Fibroblast of lung (primary cell): ENCODE data around the gene GRB10. TPM values are rescaled to one million over a fixed set of nuclear protein-coding genes. Genes with fewer than 3 reads are reported as not detected.

ENCODE experiments used
- DNase-seq, 2 donors: peaks; one replicate each; pipeline versions ENCODE4 v3.0.0 to v3.0.0-alpha.2; 2010; ENCODE audit warnings: low read depth in 2 of 2
- H2AFZ ChIP-seq: 2 replicates; pipeline ENCODE4 v1.5.1; 2012; ENCODE audit warnings: low read length, control low read depth, inconsistent platforms
- H3K27ac ChIP-seq: 2 replicates; pipeline ENCODE4 v1.5.1; 2011; ENCODE audit warnings: low read length, control low read depth; ENCODE audit not compliant: insufficient read depth
- H3K27me3 ChIP-seq: 2 replicates; pipeline ENCODE4 v1.5.1; 2011; ENCODE audit warnings: mild to moderate bottlenecking, low read length; ENCODE audit not compliant: control insufficient read depth, insufficient read depth
- H3K36me3 ChIP-seq: 2 replicates; pipeline ENCODE4 v1.5.1; 2011; ENCODE audit warnings: low read length; ENCODE audit not compliant: control insufficient read depth, insufficient read depth
- H3K4me1 ChIP-seq: 2 replicates; pipeline ENCODE4 v1.5.1; 2011; ENCODE audit warnings: low read length; ENCODE audit not compliant: control insufficient read depth, insufficient read depth; ENCODE audit errors: extremely low read depth
- H3K4me2 ChIP-seq: 2 replicates; pipeline ENCODE4 v1.5.1; 2011; ENCODE audit warnings: low read length, control low read depth; ENCODE audit not compliant: insufficient read depth; ENCODE audit errors: extremely low read depth
- H3K4me3 ChIP-seq, 4 experiments: fragments of 200-600 bp in 1 of 4; sonication (generic) in 1 of 4; replicated peaks in 1 of 4; 2 replicates each; pipeline ENCODE4 v1.5.1; 2011 to 2016; ENCODE audit warnings: low read length in 4 of 4, low read depth in 3 of 4, mild to moderate bottlenecking in 3 of 4, control low read depth in 2 of 4, inconsistent platforms in 1 of 4, mixed read lengths in 1 of 4; ENCODE audit not compliant: insufficient read depth in 1 of 4; ENCODE audit errors: control extremely low read depth in 1 of 4
- H3K79me2 ChIP-seq: 2 replicates; pipeline ENCODE4 v1.5.1; 2012; ENCODE audit warnings: mild to moderate bottlenecking, low read length, inconsistent platforms; ENCODE audit not compliant: control insufficient read depth, insufficient read depth
- H3K9ac ChIP-seq: 2 replicates; pipeline ENCODE4 v1.5.1; 2011; ENCODE audit warnings: mild to moderate bottlenecking, low read length, control low read depth; ENCODE audit not compliant: insufficient read depth
- H3K9me3 ChIP-seq: 2 replicates; pipeline ENCODE4 v1.5.1; 2012; ENCODE audit warnings: low read depth, low read length; ENCODE audit not compliant: control insufficient read depth, insufficient read depth
- H4K20me1 ChIP-seq: 2 replicates; pipeline ENCODE4 v1.5.1; 2011; ENCODE audit warnings: low read length; ENCODE audit not compliant: control insufficient read depth, insufficient read depth; ENCODE audit errors: extremely low read depth
- CTCF ChIP-seq, 2 donors: IDR thresholded peaks in 1 of 2; conservative IDR thresholded peaks in 1 of 2; 1 replicate in 1 of 2; 2 replicates in 1 of 2; pipeline ENCODE4 v1.5.1; 2011 to 2012; ENCODE audit warnings: low read length in 2 of 2, control low read depth in 1 of 2, inconsistent platforms in 1 of 2, low read depth in 1 of 2, mild to moderate bottlenecking in 1 of 2
- EZH2 ChIP-seq: IDR thresholded peaks from 2 replicates; pipeline ENCODE4 v1.5.1; 2012; ENCODE audit warnings: low read length, control low read depth, mild to moderate bottlenecking; ENCODE audit errors: missing control alignments
- polyA plus RNA-seq, 2 donors: library from polyadenylated mRNA; depleted of rRNA in 1 of 2; stranded (reverse) in 1 of 2; unstranded in 1 of 2; fragments of >200 nt; gene quantifications; 2 replicates each; pipeline ENCODE4 v1.2.1, GENCODE V29; 2011 to 2012; ENCODE audit warnings: missing spikeins in 1 of 2
- total RNA-seq: library from RNA; depleted of rRNA; stranded (reverse); fragments of >200 nt; gene quantifications from 2 replicates; pipeline ENCODE4 v1.2.1, GENCODE V29; 2014

GRB10 gene
- total and polyA plus RNA-seq, 2 donors (not counting 1 experiment from before 2014, with no cell fraction given), result 11.1 to 64.1 TPM

GRCh38 chr7:50766106-50766848, 16.4 kb downstream of the GRB10 start:
- no peaks in the 10 kb centered on the region for H3K27me3 ChIP-seq
- H2AFZ ChIP-seq, result no peak overlapping the region
- DNase-seq, result no peak
- no peaks in the 10 kb centered on the region for H4K20me1 ChIP-seq
- no peaks in the 10 kb centered on the region for H3K36me3 ChIP-seq
- no peak overlapping the region for H3K4me2 ChIP-seq
- TF ChIP-seq CTCF (conservative IDR thresholded peaks at IDR 0.05 in 1 of 2, IDR thresholded peaks at IDR 0.05 in 1 of 2; ENCODE audit: low read depth in 1 of 2, low read length in 2 of 2), result no peak
- no peak for TF ChIP-seq EZH2
- H3K27ac ChIP-seq, result no peak overlapping the region
- H3K9ac ChIP-seq, result no peak overlapping the region
- H3K79me2 ChIP-seq, result peaks cover 23% of the 10 kb centered on the region
- no peaks in the 10 kb centered on the region for H3K9me3 ChIP-seq
- H3K4me3 ChIP-seq, result no peak overlapping the region
- no peaks in the 10 kb centered on the region for H3K4me1 ChIP-seq

DNA sequence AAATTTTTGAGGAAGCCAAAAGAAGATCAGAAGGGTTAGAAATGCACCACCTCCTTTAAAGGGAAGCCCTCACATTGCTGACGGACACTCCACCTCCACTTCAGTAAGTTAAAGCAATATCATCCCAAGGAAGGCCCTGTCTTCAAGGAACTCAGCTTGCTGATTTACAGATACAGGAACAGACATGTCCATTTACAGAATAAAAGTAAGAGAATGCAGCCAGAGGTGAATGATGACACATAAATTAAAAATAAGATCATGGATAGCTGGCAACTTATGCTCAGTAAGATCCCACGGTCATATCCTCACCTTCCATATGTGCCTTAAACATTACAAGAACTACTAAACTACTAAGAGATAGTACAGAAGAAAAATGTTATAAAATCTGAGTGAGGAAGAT, 20.4 kb downstream of the GRB10 start:
- no peak overlapping the region for H3K9ac ChIP-seq
- no peaks in the 10 kb centered on the region for H4K20me1 ChIP-seq
- no peak overlapping the region for H3K27ac ChIP-seq
- H3K27me3 ChIP-seq, result no peaks in the 10 kb centered on the region
- no peaks in the 10 kb centered on the region for H3K9me3 ChIP-seq
- H3K4me1 ChIP-seq, result no peaks in the 10 kb centered on the region
- H3K4me3 ChIP-seq, result no peak overlapping the region
- TF ChIP-seq EZH2 (no peak), CTCF (conservative IDR thresholded peaks at IDR 0.05 in 1 of 2, IDR thresholded peaks at IDR 0.05 in 1 of 2; ENCODE audit: low read depth in 1 of 2, low read length in 2 of 2) (no peak)
- H3K4me2 ChIP-seq, result no peak overlapping the region
- no peak for DNase-seq
- H3K79me2 ChIP-seq, result peaks cover 20% of the 10 kb centered on the region
- H2AFZ ChIP-seq, result no peak overlapping the region
- H3K36me3 ChIP-seq, result no peaks in the 10 kb centered on the region

- Histone ChIP-seq H3K27me3 (no peaks in the 10 kb centered on the region), H4K20me1 (no peaks in the 10 kb centered on the region), H2AFZ (no peak overlapping the region), H3K36me3 (no peaks in the 10 kb centered on the region), H3K4me1 (no peaks in the 10 kb centered on the region), H3K4me2 (no peak overlapping the region), H3K79me2 (peaks cover 16% of the 10 kb centered on the region), H3K9ac (no peak overlapping the region), H3K4me3 (no peak overlapping the region), H3K27ac (no peak overlapping the region), H3K9me3 (no peaks in the 10 kb centered on the region)
- TF ChIP-seq CTCF (conservative IDR thresholded peaks at IDR 0.05 in 1 of 2, IDR thresholded peaks at IDR 0.05 in 1 of 2; ENCODE audit: low read depth in 1 of 2, low read length in 2 of 2), result no peak
- DNase-seq, result no peak
Measured at GRCh38 chr7:50761713-50762112, 21.0 kb downstream of the GRB10 start.
